Activated CD4-positive, alpha-beta T cell treated with anti-CD3 and anti-CD28 coated beads, Interleukin-2, amount 10 ng/mL, durations not matched to agents 7 days and 5 days (primary cell): Measurements from ENCODE around the gene SGSH. TPM values are rescaled to one million over a fixed set of nuclear protein-coding genes. Genes with fewer than 3 reads are reported as not detected.
"Not testable (repeated sequence)": the region's sequence is repeated elsewhere in the genome, so short reads cannot be mapped to it uniquely, and the experiment has no call there.

Experiments
- CTCF ChIA-PET: fragments of 350-600 bp; sonication (Branson Sonifier 250); formaldehyde crosslinking; loops from one replicate; lab custom pipeline; 2021; ENCODE audit warnings: antibody characterized with exemption; lab: Charles Lee
- POLR2A ChIA-PET: fragments of 350-600 bp; sonication (Branson Sonifier 250); formaldehyde crosslinking; loops from one replicate; lab custom pipeline; 2021; ENCODE audit warnings: antibody characterized with exemption; lab: Charles Lee
- DNase-seq: peaks from one replicate; pipeline ENCODE4 v3.0.0-alpha.2; 2020
- H3K27ac Mint-ChIP-seq: one replicate; pipeline ENCODE4 v1.8.0; 2021; ENCODE audit warnings: mild to moderate bottlenecking, moderate library complexity, mixed read lengths
- H3K27me3 Mint-ChIP-seq: one replicate; pipeline ENCODE4 v1.8.0; 2021; ENCODE audit warnings: mixed read lengths
- H3K36me3 Mint-ChIP-seq: one replicate; pipeline ENCODE4 v1.8.0; 2021; ENCODE audit warnings: low read depth, mixed read lengths
- H3K4me1 Mint-ChIP-seq: one replicate; pipeline ENCODE4 v1.8.0; 2021; ENCODE audit warnings: mixed read lengths
- H3K4me3 Mint-ChIP-seq: one replicate; pipeline ENCODE4 v1.8.0; 2021; ENCODE audit warnings: mild to moderate bottlenecking, moderate library complexity, mixed read lengths
- H3K9me3 Mint-ChIP-seq: one replicate; pipeline ENCODE4 v1.8.0; 2021; ENCODE audit warnings: mixed read lengths
- total RNA-seq, 2 experiments: library from RNA; stranded (reverse); gene quantifications; one replicate each; pipeline ENCODE4 v1.2.3, GENCODE V29; 2021

The SGSH gene
- total RNA-seq, 2 experiments from 2014 or later = 31.5 to 34.3 TPM

GRCh38 chr17:80261159-80261894, 41.2 kb upstream of the SGSH start:
- DNase-seq = peak; percentile 85
- Mint-ChIP-seq H3K36me3 (peaks cover 32% of the 10 kb centered on the region), H3K4me1 (peaks cover 68% of the 10 kb centered on the region), H3K4me3 (peak overlapping the region; percentile 94), H3K27ac (peak overlapping the region; percentile 97), H3K27me3 (no peaks in the 10 kb centered on the region), H3K9me3 (no peaks in the 10 kb centered on the region)
- POLR2A ChIA-PET = interaction anchor here (1.3 kb wide), 1 partner anchor 116 kb away, joined by 3 read pairs; no protein-coding TSS in a partner anchor
- CTCF ChIA-PET = interaction anchor here (0.6 kb wide), 1 partner anchor 95 kb away, joined by 3 read pairs; no protein-coding TSS in a partner anchor

GRCh38 chr17:80260791-80261158, 40.6 kb upstream of the SGSH start, which contains the start of gene RNF213:
RNF213 (plus strand) TSS chr17:80260852; CDS start chr17:80263682, 2,830 bp downstream.
- CTCF ChIA-PET = interaction anchor here (0.5 to 0.6 kb wide), 2 partner anchors 94 to 405 kb away, joined by 3 read pairs; no protein-coding TSS in a partner anchor
- POLR2A ChIA-PET = interaction anchor here (1.3 kb wide), 1 partner anchor 115 kb away, joined by 3 read pairs; no protein-coding TSS in a partner anchor

GRCh38 chr17:80260069-80260535, 40.0 kb upstream of the SGSH start:
- H3K4me1 Mint-ChIP-seq = peaks cover 70% of the 10 kb centered on the region
- H3K4me3 Mint-ChIP-seq = peak overlapping the region; percentile 91
- ChIA-PET POLR2A (interaction anchor here (1.3 kb wide), 1 partner anchor 115 kb away, joined by 3 read pairs; no protein-coding TSS in a partner anchor), CTCF (interaction anchor here (0.5 kb wide), 1 partner anchor 404 kb away, joined by 3 read pairs; no protein-coding TSS in a partner anchor)
- peak overlapping the region; percentile 98 for H3K27ac Mint-ChIP-seq
- H3K27me3 Mint-ChIP-seq = no peaks in the 10 kb centered on the region
- DNase-seq = peak; percentile 76
- peaks cover 22% of the 10 kb centered on the region for H3K36me3 Mint-ChIP-seq
- no peaks in the 10 kb centered on the region for H3K9me3 Mint-ChIP-seq

More at GRCh38 chr17:80260791-80261158, 40.6 kb upstream of the SGSH start, which contains the start of gene RNF213:
- Mint-ChIP-seq H3K9me3 (no peaks in the 10 kb centered on the region), H3K27ac (peak within 1 kb of the TSS; percentile 98), H3K27me3 (no peaks in the 10 kb centered on the region), H3K4me3 (peak within 1 kb of the TSS; percentile 94), H3K4me1 (peaks cover 70% of the 10 kb centered on the region), H3K36me3 (peaks cover 28% of the 10 kb centered on the region)
- peak; percentile 65 for DNase-seq

- DNase-seq = no peak
- ChIA-PET POLR2A (no interaction called here), CTCF (interaction anchor here (1.1 kb wide), 1 partner anchor 11 kb away, joined by 4 read pairs; no protein-coding TSS in a partner anchor)
- H3K36me3 Mint-ChIP-seq = peaks cover 16% of the 10 kb centered on the region
- H3K4me1 Mint-ChIP-seq = peaks cover 72% of the 10 kb centered on the region
- peak overlapping the region; percentile 98 for H3K27ac Mint-ChIP-seq
- no peaks in the 10 kb centered on the region for H3K9me3 Mint-ChIP-seq
- H3K4me3 Mint-ChIP-seq = peak overlapping the region; percentile 91
- H3K27me3 Mint-ChIP-seq = no peaks in the 10 kb centered on the region
These were observed 39.4 kb upstream of the SGSH start for GRCh38 chr17:80259457-80260068.

- H3K27ac Mint-ChIP-seq = peak overlapping the region; percentile 98
- DNase-seq, H3K27me3 Mint-ChIP-seq, H3K36me3 Mint-ChIP-seq, POLR2A ChIA-PET, CTCF ChIA-PET, H3K9me3 Mint-ChIP-seq: not testable (repeated sequence)
- peaks cover 79% of the 10 kb centered on the region for H3K4me1 Mint-ChIP-seq
- peak overlapping the region; percentile 29 for H3K4me3 Mint-ChIP-seq
These were observed 38.2 kb upstream of the SGSH start for GRCh38 chr17:80258296-80258695.

GRCh38 chr17:80257716-80258213, 37.6 kb upstream of the SGSH start:
- no peaks in the 10 kb centered on the region for H3K27me3 Mint-ChIP-seq
- no peak overlapping the region for H3K4me3 Mint-ChIP-seq
- CTCF ChIA-PET = no interaction called here
- peaks cover 82% of the 10 kb centered on the region for H3K4me1 Mint-ChIP-seq
- peaks cover 3% of the 10 kb centered on the region for H3K36me3 Mint-ChIP-seq
- no peaks in the 10 kb centered on the region for H3K9me3 Mint-ChIP-seq
- DNase-seq = no peak
- peak overlapping the region; percentile 98 for H3K27ac Mint-ChIP-seq
- POLR2A ChIA-PET = no interaction called here

- ChIA-PET POLR2A (no interaction called here), CTCF (interaction anchor here (0.7 to 2.6 kb wide), 3 partner anchors 9 to 60 kb away, joined by 3 to 10 read pairs (median 3); no protein-coding TSS in a partner anchor)
- Mint-ChIP-seq H3K4me3 (no peak overlapping the region), H3K9me3 (no peaks in the 10 kb centered on the region), H3K27me3 (no peaks in the 10 kb centered on the region), H3K36me3 (no peaks in the 10 kb centered on the region), H3K4me1 (peaks cover 76% of the 10 kb centered on the region), H3K27ac (no peak overlapping the region)
- DNase-seq = no peak
These were observed 35.9 kb upstream of the SGSH start for GRCh38 chr17:80256034-80256350.

GRCh38 chr17:80254396-80255251, 34.5 kb upstream of the SGSH start:
- H3K4me1 Mint-ChIP-seq = peaks cover 73% of the 10 kb centered on the region
- no peaks in the 10 kb centered on the region for H3K9me3 Mint-ChIP-seq
- no peaks in the 10 kb centered on the region for H3K36me3 Mint-ChIP-seq
- peak; percentile 78 for DNase-seq
- peak overlapping the region; percentile 39 for H3K4me3 Mint-ChIP-seq
- no peaks in the 10 kb centered on the region for H3K27me3 Mint-ChIP-seq
- ChIA-PET POLR2A (no interaction called here), CTCF (interaction anchor here (2.6 to 3.5 kb wide), 2 partner anchors 10 to 59 kb away, joined by 10 to 11 read pairs; no protein-coding TSS in a partner anchor)
- H3K27ac Mint-ChIP-seq = peak overlapping the region; percentile 88

GRCh38 chr17:80253631-80254395, 33.7 kb upstream of the SGSH start:
- no peaks in the 10 kb centered on the region for H3K27me3 Mint-ChIP-seq
- DNase-seq = no peak
- no peaks in the 10 kb centered on the region for H3K9me3 Mint-ChIP-seq
- no peaks in the 10 kb centered on the region for H3K36me3 Mint-ChIP-seq
- H3K4me1 Mint-ChIP-seq = peaks cover 64% of the 10 kb centered on the region
- ChIA-PET POLR2A (no interaction called here), CTCF (interaction anchor here (1.5 to 3.5 kb wide), 5 partner anchors 22 to 152 kb away, joined by 3 to 11 read pairs (median 4); partner anchors contain the start of gene GAA)
- H3K27ac Mint-ChIP-seq = peak overlapping the region; percentile 88
- no peak overlapping the region for H3K4me3 Mint-ChIP-seq

GRCh38 chr17:80252871-80253270, 32.7 kb upstream of the SGSH start:
- Mint-ChIP-seq H3K36me3 (no peaks in the 10 kb centered on the region), H3K4me1 (peaks cover 55% of the 10 kb centered on the region), H3K4me3 (no peak overlapping the region), H3K9me3 (no peaks in the 10 kb centered on the region), H3K27me3 (no peaks in the 10 kb centered on the region), H3K27ac (no peak overlapping the region)
- POLR2A ChIA-PET = no interaction called here
- DNase-seq = peak; percentile 86
- CTCF ChIA-PET = interaction anchor here (1.5 to 3.5 kb wide), 5 partner anchors 21 to 152 kb away, joined by 3 to 11 read pairs (median 4); partner anchors contain the start of gene GAA

- POLR2A ChIA-PET = interaction anchor here (0.6 kb wide), 1 partner anchor 14 kb away, joined by 3 read pairs; no protein-coding TSS in a partner anchor
- DNase-seq = no peak
- peaks cover 48% of the 10 kb centered on the region for H3K4me1 Mint-ChIP-seq
- no peaks in the 10 kb centered on the region for H3K36me3 Mint-ChIP-seq
- no peak overlapping the region for H3K4me3 Mint-ChIP-seq
- no peaks in the 10 kb centered on the region for H3K9me3 Mint-ChIP-seq
- H3K27ac Mint-ChIP-seq = no peak overlapping the region
- H3K27me3 Mint-ChIP-seq = no peaks in the 10 kb centered on the region
- CTCF ChIA-PET = interaction anchor here (0.9 to 3.5 kb wide), 5 partner anchors 22 to 151 kb away, joined by 3 to 11 read pairs (median 4); partner anchors contain the start of gene GAA
These were observed 31.8 kb upstream of the SGSH start for GRCh38 chr17:80251966-80252365.
